ENCODE measurements around the gene CLDN6.

Gene CLDN6

GRCh38 chr16:3019594-3020246, 1.7 kb upstream of the CLDN6 start:
- Histone ChIP-seq H3K4me1 (ENCODE audit: control insufficient read depth, insufficient read depth, low read length, poor library complexity, severe bottlenecking) (peaks cover 15% of the 10 kb centered on the region), H3K36me3 (ENCODE audit: control insufficient read depth, insufficient read depth, low read length) (peaks cover 16% of the 10 kb centered on the region), H3K9me3 (ENCODE audit: control insufficient read depth, low read length) (no peaks in the 10 kb centered on the region), H3K4me3 (ENCODE audit: extremely low read depth, insufficient read depth, low read length, poor library complexity, severe bottlenecking) (peak overlapping the region; percentile 73), H3K27ac (ENCODE audit: low read depth, low read length, severe bottlenecking) (peak overlapping the region; percentile 100)
- 54 to 55% methylated on average over 32 to 35 of the region's 40 CpGs for WGBS, 2 experiments (ENCODE audit: insufficient coverage in 2 of 2)

GRCh38 chr16:3017344-3017743, 639 bp downstream of the CLDN6 start:
- WGBS, 2 experiments (ENCODE audit: insufficient coverage in 2 of 2): 11 to 14% methylated on average over 17 to 19 of the region's 20 CpGs
- H3K9me3 ChIP-seq (ENCODE audit: control insufficient read depth, low read length): no peaks in the 10 kb centered on the region
- peak overlapping the region; percentile 59 for H3K4me3 ChIP-seq (ENCODE audit: extremely low read depth, insufficient read depth, low read length, poor library complexity, severe bottlenecking)
- peaks cover 8% of the 10 kb centered on the region for H3K36me3 ChIP-seq (ENCODE audit: control insufficient read depth, insufficient read depth, low read length)
- H3K4me1 ChIP-seq (ENCODE audit: control insufficient read depth, insufficient read depth, low read length, poor library complexity, severe bottlenecking): peaks cover 13% of the 10 kb centered on the region
- H3K27ac ChIP-seq (ENCODE audit: low read depth, low read length, severe bottlenecking): no peak overlapping the region

GRCh38 chr16:3015865-3016521, 2.0 kb downstream of the CLDN6 start:
- no peaks in the 10 kb centered on the region for H3K36me3 ChIP-seq (ENCODE audit: control insufficient read depth, insufficient read depth, low read length)
- peaks cover 18% of the 10 kb centered on the region for H3K4me1 ChIP-seq (ENCODE audit: control insufficient read depth, insufficient read depth, low read length, poor library complexity, severe bottlenecking)
- H3K27ac ChIP-seq (ENCODE audit: low read depth, low read length, severe bottlenecking): no peak overlapping the region
- H3K4me3 ChIP-seq (ENCODE audit: extremely low read depth, insufficient read depth, low read length, poor library complexity, severe bottlenecking): no peak overlapping the region
- H3K9me3 ChIP-seq (ENCODE audit: control insufficient read depth, low read length): no peaks in the 10 kb centered on the region
- WGBS, 2 experiments (ENCODE audit: insufficient coverage in 2 of 2): 87% methylated on average over 11 to 13 of the region's 13 CpGs

GRCh38 chr16:3014971-3015370, 3.0 kb downstream of the CLDN6 start:
- peaks cover 19% of the 10 kb centered on the region for H3K4me1 ChIP-seq (ENCODE audit: control insufficient read depth, insufficient read depth, low read length, poor library complexity, severe bottlenecking)

DNA sequence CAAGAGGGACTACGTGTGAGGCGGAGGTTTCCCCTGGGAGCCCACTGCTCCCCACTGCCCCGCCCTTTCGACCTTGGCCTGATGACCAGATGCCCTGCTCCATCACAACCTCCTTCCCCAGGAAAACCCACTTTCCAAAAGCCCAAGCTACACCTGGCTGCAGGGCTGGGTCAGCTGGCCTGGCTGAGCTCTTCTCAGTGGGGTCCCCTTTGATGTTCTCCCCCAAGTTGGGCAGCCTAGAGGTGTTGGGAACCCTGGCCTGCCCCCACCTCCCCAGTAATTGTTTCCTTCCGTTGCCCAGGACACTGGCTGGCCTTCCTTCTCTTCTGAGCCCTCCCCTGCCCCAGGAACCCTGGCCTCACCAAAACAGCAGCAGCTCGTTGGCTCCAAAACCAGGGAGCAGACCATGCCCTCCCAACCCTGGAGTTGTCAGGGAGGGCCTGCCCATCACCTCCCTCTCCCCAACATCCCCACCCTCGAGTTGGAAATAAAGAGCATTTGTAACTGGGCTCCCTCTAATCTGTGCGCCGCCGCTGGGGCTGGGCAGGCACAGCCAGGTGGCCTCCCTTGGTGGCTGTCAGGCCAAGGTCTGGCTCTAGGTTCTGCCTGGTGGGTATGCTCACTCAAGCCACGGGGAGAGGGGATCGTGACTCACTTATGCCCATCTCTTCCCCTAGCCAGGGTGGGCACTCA, 3.8 kb downstream of the CLDN6 start:
- no peak overlapping the region for H3K27ac ChIP-seq (ENCODE audit: low read depth, low read length, severe bottlenecking)
- H3K36me3 ChIP-seq (ENCODE audit: control insufficient read depth, insufficient read depth, low read length): no peaks in the 10 kb centered on the region
- peaks cover 20% of the 10 kb centered on the region for H3K4me1 ChIP-seq (ENCODE audit: control insufficient read depth, insufficient read depth, low read length, poor library complexity, severe bottlenecking)
- no peak overlapping the region for H3K4me3 ChIP-seq (ENCODE audit: extremely low read depth, insufficient read depth, low read length, poor library complexity, severe bottlenecking)
- H3K9me3 ChIP-seq (ENCODE audit: control insufficient read depth, low read length): no peaks in the 10 kb centered on the region
- 82 to 92% methylated on average over 8 of the region's 12 CpGs for WGBS, 2 experiments (ENCODE audit: insufficient coverage in 2 of 2)

More at GRCh38 chr16:3014971-3015370, 3.0 kb downstream of the CLDN6 start:
- H3K27ac ChIP-seq (ENCODE audit: low read depth, low read length, severe bottlenecking): no peak overlapping the region
- 91 to 92% methylated on average over 5 to 6 of the region's 6 CpGs for WGBS, 2 experiments (ENCODE audit: insufficient coverage in 2 of 2)
- H3K4me3 ChIP-seq (ENCODE audit: extremely low read depth, insufficient read depth, low read length, poor library complexity, severe bottlenecking): no peak overlapping the region
- H3K9me3 ChIP-seq (ENCODE audit: control insufficient read depth, low read length): no peaks in the 10 kb centered on the region
- no peaks in the 10 kb centered on the region for H3K36me3 ChIP-seq (ENCODE audit: control insufficient read depth, insufficient read depth, low read length)

GRCh38 chr16:3013491-3013951, 4.5 kb downstream of the CLDN6 start:
- H3K27ac ChIP-seq (ENCODE audit: low read depth, low read length, severe bottlenecking): no peak overlapping the region
- WGBS, 2 experiments (ENCODE audit: insufficient coverage in 2 of 2): 85 to 86% methylated on average over 27 of the region's 27 CpGs

DNA sequence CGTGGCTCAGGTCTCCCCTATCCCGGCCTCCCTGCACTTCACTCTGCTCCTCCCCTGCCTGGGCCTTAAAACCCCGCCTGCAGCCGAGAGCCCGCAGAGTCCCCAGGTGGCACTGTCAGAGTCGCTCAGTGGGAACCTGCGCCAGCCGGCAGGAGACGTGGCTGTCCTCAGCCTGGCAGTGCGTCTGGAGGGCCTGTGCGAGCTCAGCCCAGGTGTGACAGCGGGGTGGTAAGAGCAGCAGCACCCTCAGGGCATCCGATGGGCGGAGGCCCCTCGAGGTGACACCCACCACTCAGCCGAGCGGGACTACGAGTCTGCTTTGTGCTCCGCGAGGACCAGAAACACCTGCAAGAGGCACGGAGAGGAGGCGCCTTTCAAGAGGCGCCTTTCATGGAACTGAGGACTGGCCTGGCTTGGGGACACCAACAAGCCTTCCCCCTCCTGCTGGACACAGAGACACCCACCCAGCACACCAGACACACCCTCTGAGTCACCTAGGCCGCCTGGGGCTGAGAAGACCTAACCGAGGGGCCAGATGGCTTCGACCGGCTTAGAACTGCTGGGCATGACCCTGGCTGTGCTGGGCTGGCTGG, 5.1 kb downstream of the CLDN6 start, which contains the start of gene CLDN9:
Gene CLDN9, plus strand, starts transcription at position 96 of the 593 bp plus-strand sequence. Its CDS starts 440 bp downstream, at position 536.
- WGBS, 2 experiments (ENCODE audit: insufficient coverage in 2 of 2): 35 to 40% methylated on average over 25 to 26 of the region's 27 CpGs
- Histone ChIP-seq H3K36me3 (ENCODE audit: control insufficient read depth, insufficient read depth, low read length) (no peaks in the 10 kb centered on the region), H3K9me3 (ENCODE audit: control insufficient read depth, low read length) (no peaks in the 10 kb centered on the region), H3K4me1 (ENCODE audit: control insufficient read depth, insufficient read depth, low read length, poor library complexity, severe bottlenecking) (peaks cover 31% of the 10 kb centered on the region), H3K27ac (ENCODE audit: low read depth, low read length, severe bottlenecking) (no peak within 1 kb of the TSS), H3K4me3 (ENCODE audit: extremely low read depth, insufficient read depth, low read length, poor library complexity, severe bottlenecking) (no peak within 1 kb of the TSS)

More at GRCh38 chr16:3013491-3013951, 4.5 kb downstream of the CLDN6 start:
- Histone ChIP-seq H3K4me1 (ENCODE audit: control insufficient read depth, insufficient read depth, low read length, poor library complexity, severe bottlenecking) (peaks cover 25% of the 10 kb centered on the region), H3K36me3 (ENCODE audit: control insufficient read depth, insufficient read depth, low read length) (no peaks in the 10 kb centered on the region), H3K4me3 (ENCODE audit: extremely low read depth, insufficient read depth, low read length, poor library complexity, severe bottlenecking) (no peak overlapping the region), H3K9me3 (ENCODE audit: control insufficient read depth, low read length) (no peaks in the 10 kb centered on the region)

DNA sequence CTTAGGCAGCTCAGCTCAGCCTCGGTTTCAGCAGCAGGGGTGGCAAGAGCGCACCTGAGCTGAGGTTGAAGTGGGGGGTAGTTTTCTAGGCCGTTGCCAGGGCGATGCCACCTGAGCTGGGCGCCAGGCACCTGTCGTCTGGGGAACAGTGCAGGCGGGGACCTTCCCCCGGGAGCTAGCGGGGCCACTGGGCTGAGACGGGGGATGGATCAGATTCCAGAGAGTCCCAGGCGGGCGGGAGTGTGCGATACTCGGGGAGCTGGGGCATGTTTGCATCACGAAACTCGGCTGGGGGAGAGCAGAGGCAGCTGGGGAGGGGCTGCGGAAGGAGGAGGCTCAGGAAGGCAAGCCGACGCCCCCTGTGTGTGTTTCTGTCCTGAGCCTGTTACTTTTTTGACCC, 5.7 kb downstream of the CLDN6 start:
- 27 to 37% methylated on average over 12 to 15 of the region's 19 CpGs for WGBS, 2 experiments (ENCODE audit: insufficient coverage in 2 of 2)
- no peaks in the 10 kb centered on the region for H3K36me3 ChIP-seq (ENCODE audit: control insufficient read depth, insufficient read depth, low read length)
- H3K4me3 ChIP-seq (ENCODE audit: extremely low read depth, insufficient read depth, low read length, poor library complexity, severe bottlenecking): no peak overlapping the region
- H3K27ac ChIP-seq (ENCODE audit: low read depth, low read length, severe bottlenecking): no peak overlapping the region
- H3K4me1 ChIP-seq (ENCODE audit: control insufficient read depth, insufficient read depth, low read length, poor library complexity, severe bottlenecking): peaks cover 37% of the 10 kb centered on the region
- no peaks in the 10 kb centered on the region for H3K9me3 ChIP-seq (ENCODE audit: control insufficient read depth, low read length)

DNA sequence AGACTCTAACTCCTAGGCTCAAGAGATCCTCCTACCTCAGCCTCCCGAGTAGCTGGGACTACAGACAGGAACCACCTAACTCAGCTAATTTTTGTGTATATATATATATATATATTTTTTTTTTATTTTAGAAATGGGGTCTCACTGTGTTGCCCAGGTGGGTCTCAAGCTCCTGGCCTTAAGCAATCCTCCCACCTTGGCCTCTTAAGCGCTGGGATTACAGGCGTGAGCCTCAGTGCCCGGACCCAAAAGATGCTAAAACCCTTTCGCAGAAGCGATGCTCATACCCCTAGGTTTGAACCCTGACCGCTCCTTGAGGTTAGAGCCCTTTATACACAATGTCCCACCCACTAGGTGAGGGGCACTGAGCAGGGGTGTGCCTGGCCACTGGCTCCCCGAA, 7.5 kb downstream of the CLDN6 start:
- Histone ChIP-seq H3K27ac (ENCODE audit: low read depth, low read length, severe bottlenecking) (no peak overlapping the region), H3K9me3 (ENCODE audit: control insufficient read depth, low read length) (no peaks in the 10 kb centered on the region), H3K4me3 (ENCODE audit: extremely low read depth, insufficient read depth, low read length, poor library complexity, severe bottlenecking) (no peak overlapping the region), H3K4me1 (ENCODE audit: control insufficient read depth, insufficient read depth, low read length, poor library complexity, severe bottlenecking) (peaks cover 41% of the 10 kb centered on the region), H3K36me3 (ENCODE audit: control insufficient read depth, insufficient read depth, low read length) (no peaks in the 10 kb centered on the region)
- WGBS, 2 experiments (ENCODE audit: insufficient coverage in 2 of 2): 98 to 100% methylated on average over 4 to 6 of the region's 8 CpGs

GRCh38 chr16:3009568-3010390, 8.2 kb downstream of the CLDN6 start:
- no peaks in the 10 kb centered on the region for H3K9me3 ChIP-seq (ENCODE audit: control insufficient read depth, low read length)
- peak overlapping the region; percentile 23 for H3K27ac ChIP-seq (ENCODE audit: low read depth, low read length, severe bottlenecking)
- WGBS, 2 experiments (ENCODE audit: insufficient coverage in 2 of 2): 34 to 38% methylated on average over 14 to 18 of the region's 21 CpGs
- no peaks in the 10 kb centered on the region for H3K36me3 ChIP-seq (ENCODE audit: control insufficient read depth, insufficient read depth, low read length)
- H3K4me1 ChIP-seq (ENCODE audit: control insufficient read depth, insufficient read depth, low read length, poor library complexity, severe bottlenecking): peaks cover 41% of the 10 kb centered on the region
- H3K4me3 ChIP-seq (ENCODE audit: extremely low read depth, insufficient read depth, low read length, poor library complexity, severe bottlenecking): no peak overlapping the region

All from mesodermal cell (in vitro differentiated cells).